ENCODE measurements around the gene TIMP1.
A peak's percentile ranks its signal among the peaks of the same experiment; 100 is the strongest.

Gene TIMP1

GRCh38 chrX:47564438-47565085, 17.7 kb upstream of the TIMP1 start:
- intact Hi-C loops (cut with micrococcal nuclease) = loop anchor here (5.0 to 10.0 kb wide), 2 partner anchors 73 to 460 kb away; no protein-coding TSS in a partner anchor
- Mint-ChIP-seq H3K27me3 (no peaks in the 10 kb centered on the region), H3K9me3 (no peaks in the 10 kb centered on the region), H3K36me3 (ENCODE audit: low read depth) (peaks cover 82% of the 10 kb centered on the region), H3K27ac (peak overlapping the region; percentile 30), H3K4me3 (no peak overlapping the region), H3K4me1 (ENCODE audit: low read depth) (peaks cover 37% of the 10 kb centered on the region)

GRCh38 chrX:47566841-47567240, 15.4 kb upstream of the TIMP1 start:
- no peak overlapping the region for H3K27ac Mint-ChIP-seq
- H3K27me3 Mint-ChIP-seq = no peaks in the 10 kb centered on the region
- intact Hi-C loops (cut with micrococcal nuclease) = loop anchor here (10.0 kb wide), 1 partner anchor 458 kb away; no protein-coding TSS in a partner anchor
- no peak overlapping the region for H3K4me3 Mint-ChIP-seq
- no peaks in the 10 kb centered on the region for H3K9me3 Mint-ChIP-seq
- H3K36me3 Mint-ChIP-seq (ENCODE audit: low read depth) = peaks cover 93% of the 10 kb centered on the region
- H3K4me1 Mint-ChIP-seq (ENCODE audit: low read depth) = peaks cover 44% of the 10 kb centered on the region

DNA sequence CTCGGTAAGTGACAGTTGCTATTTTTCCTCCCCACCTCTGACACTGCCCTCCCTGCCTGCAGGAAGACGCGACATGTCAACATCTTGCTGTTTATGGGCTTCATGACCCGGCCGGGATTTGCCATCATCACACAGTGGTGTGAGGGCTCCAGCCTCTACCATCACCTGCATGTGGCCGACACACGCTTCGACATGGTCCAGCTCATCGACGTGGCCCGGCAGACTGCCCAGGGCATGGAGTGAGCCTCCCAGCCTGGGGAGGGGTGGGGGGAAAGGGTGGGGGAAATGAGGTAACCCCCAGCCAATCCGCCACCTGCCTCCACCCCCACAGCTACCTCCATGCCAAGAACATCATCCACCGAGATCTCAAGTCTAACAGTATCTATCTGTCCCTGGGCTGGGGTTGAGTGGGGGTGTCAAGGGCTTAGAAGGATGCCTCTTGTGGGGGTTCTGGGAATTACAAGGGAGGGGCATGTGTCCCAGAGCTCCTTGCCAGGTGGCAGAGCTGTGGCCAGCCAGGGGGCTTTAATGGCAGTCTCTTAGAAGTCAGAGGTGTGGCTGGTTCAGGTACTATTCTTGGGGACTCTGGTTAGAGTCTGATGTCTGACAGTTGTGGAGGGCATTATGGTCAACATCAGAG, 13.5 kb upstream of the TIMP1 start:
- Mint-ChIP-seq H3K36me3 (ENCODE audit: low read depth) (peaks cover 81% of the 10 kb centered on the region), H3K27me3 (peaks cover 6% of the 10 kb centered on the region), H3K9me3 (no peaks in the 10 kb centered on the region), H3K27ac (no peak overlapping the region), H3K4me3 (no peak overlapping the region), H3K4me1 (ENCODE audit: low read depth) (peaks cover 45% of the 10 kb centered on the region)
- intact Hi-C loops (cut with micrococcal nuclease) = loop anchor here (10.0 kb wide), 1 partner anchor 456 kb away; no protein-coding TSS in a partner anchor

- peak overlapping the region; percentile 45 for H3K4me3 Mint-ChIP-seq
- peaks cover 37% of the 10 kb centered on the region for H3K4me1 Mint-ChIP-seq (ENCODE audit: low read depth)
- intact Hi-C loops (cut with micrococcal nuclease) = no loop called here
- no peaks in the 10 kb centered on the region for H3K9me3 Mint-ChIP-seq
- H3K27ac Mint-ChIP-seq = no peak overlapping the region
- peaks cover 65% of the 10 kb centered on the region for H3K36me3 Mint-ChIP-seq (ENCODE audit: low read depth)
- peaks cover 15% of the 10 kb centered on the region for H3K27me3 Mint-ChIP-seq
These were observed 11.4 kb upstream of the TIMP1 start for GRCh38 chrX:47570794-47571193.

DNA sequence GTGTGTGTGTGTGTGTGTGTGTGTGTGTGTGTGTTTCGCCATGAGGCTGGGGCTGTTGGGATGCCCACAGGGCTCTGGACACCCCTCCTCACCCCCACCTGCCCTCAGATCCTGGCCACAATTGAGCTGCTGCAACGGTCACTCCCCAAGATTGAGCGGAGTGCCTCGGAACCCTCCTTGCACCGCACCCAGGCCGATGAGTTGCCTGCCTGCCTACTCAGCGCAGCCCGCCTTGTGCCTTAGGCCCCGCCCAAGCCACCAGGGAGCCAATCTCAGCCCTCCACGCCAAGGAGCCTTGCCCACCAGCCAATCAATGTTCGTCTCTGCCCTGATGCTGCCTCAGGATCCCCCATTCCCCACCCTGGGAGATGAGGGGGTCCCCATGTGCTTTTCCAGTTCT, 11.0 kb upstream of the TIMP1 start:
- Mint-ChIP-seq H3K9me3 (no peaks in the 10 kb centered on the region), H3K4me1 (ENCODE audit: low read depth) (peaks cover 37% of the 10 kb centered on the region), H3K27ac (no peak overlapping the region), H3K36me3 (ENCODE audit: low read depth) (peaks cover 61% of the 10 kb centered on the region), H3K27me3 (peaks cover 18% of the 10 kb centered on the region), H3K4me3 (no peak overlapping the region)
- intact Hi-C loops (cut with micrococcal nuclease) = no loop called here

DNA sequence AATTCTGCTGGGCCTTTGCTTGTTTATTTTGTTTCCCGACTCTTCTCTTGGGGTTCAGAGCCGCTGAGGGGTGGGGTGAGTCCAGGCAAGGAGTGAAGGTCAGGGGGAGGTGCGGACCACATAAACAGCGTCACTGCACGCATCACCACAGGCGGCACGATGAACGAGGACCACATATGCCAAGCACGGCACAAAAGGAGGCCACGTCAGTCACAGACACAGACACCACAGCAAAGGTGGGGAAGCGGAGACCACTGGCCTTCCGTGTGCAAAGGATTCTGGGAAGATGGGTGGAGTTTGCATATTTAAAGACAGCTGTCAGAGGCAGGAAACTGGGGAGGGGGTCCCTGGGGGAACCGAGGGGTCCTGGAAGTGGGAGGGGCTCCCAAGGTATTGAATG, 10.3 kb upstream of the TIMP1 start:
- Mint-ChIP-seq H3K4me3 (no peak overlapping the region), H3K27me3 (peaks cover 24% of the 10 kb centered on the region), H3K4me1 (ENCODE audit: low read depth) (peaks cover 40% of the 10 kb centered on the region), H3K27ac (no peak overlapping the region), H3K36me3 (ENCODE audit: low read depth) (peaks cover 54% of the 10 kb centered on the region), H3K9me3 (no peaks in the 10 kb centered on the region)
- intact Hi-C loops (cut with micrococcal nuclease) = no loop called here

- Mint-ChIP-seq H3K27me3 (peaks cover 26% of the 10 kb centered on the region), H3K9me3 (no peaks in the 10 kb centered on the region), H3K27ac (peak overlapping the region; percentile 19), H3K36me3 (ENCODE audit: low read depth) (peaks cover 45% of the 10 kb centered on the region), H3K4me3 (no peak overlapping the region), H3K4me1 (ENCODE audit: low read depth) (peaks cover 50% of the 10 kb centered on the region)
- intact Hi-C loops (cut with micrococcal nuclease) = no loop called here
These were observed 9.4 kb upstream of the TIMP1 start for GRCh38 chrX:47572773-47573340.

DNA sequence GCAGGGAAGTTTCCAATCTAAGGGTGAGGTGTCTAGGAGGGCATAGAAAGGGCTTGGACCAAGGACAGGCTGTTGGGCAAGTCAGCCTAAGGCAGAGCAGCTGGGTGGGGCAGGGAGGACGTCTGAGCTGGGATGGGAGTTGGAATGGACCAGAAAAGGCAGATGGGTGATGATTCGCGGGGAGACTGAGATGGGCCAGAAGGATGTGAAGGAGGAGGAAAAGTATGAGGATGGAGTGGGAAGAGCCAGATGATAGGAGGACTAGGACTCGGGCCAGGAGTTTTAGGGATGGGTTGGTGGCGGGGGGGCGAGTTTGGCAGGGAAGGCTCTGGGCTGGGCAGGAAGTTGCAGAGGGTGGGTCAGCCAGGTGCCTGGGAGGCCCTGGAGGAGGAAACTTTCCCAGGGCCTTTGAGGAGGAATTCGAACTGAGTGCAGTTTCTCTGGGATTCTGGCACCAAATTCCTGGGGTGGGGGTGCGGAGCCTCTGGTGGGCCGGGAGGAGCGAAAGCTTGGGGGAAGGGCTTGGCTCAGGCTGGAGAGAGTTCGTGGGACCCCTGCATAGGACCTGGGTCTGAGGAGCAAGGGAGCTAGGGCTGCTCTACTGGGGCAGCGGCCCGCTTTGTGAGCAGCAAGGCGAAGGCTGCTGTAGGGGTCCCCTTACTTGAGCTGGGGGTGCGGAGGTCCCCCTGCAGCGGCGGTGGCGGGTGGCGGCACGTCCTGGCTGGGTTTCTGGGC, 8.7 kb upstream of the TIMP1 start:
- Mint-ChIP-seq H3K9me3 (no peaks in the 10 kb centered on the region), H3K27me3 (peaks cover 26% of the 10 kb centered on the region), H3K4me3 (peak overlapping the region; percentile 26), H3K27ac (peak overlapping the region; percentile 19), H3K36me3 (ENCODE audit: low read depth) (peaks cover 40% of the 10 kb centered on the region), H3K4me1 (ENCODE audit: low read depth) (peaks cover 56% of the 10 kb centered on the region)
- intact Hi-C loops (cut with micrococcal nuclease) = no loop called here

- Mint-ChIP-seq H3K9me3 (no peaks in the 10 kb centered on the region), H3K36me3 (ENCODE audit: low read depth) (peaks cover 34% of the 10 kb centered on the region), H3K4me1 (ENCODE audit: low read depth) (peaks cover 62% of the 10 kb centered on the region), H3K27me3 (peaks cover 26% of the 10 kb centered on the region), H3K27ac (peak overlapping the region; percentile 19), H3K4me3 (peak overlapping the region; percentile 26)
- intact Hi-C loops (cut with micrococcal nuclease) = no loop called here
These were observed 8.1 kb upstream of the TIMP1 start for GRCh38 chrX:47574076-47574546.

DNA sequence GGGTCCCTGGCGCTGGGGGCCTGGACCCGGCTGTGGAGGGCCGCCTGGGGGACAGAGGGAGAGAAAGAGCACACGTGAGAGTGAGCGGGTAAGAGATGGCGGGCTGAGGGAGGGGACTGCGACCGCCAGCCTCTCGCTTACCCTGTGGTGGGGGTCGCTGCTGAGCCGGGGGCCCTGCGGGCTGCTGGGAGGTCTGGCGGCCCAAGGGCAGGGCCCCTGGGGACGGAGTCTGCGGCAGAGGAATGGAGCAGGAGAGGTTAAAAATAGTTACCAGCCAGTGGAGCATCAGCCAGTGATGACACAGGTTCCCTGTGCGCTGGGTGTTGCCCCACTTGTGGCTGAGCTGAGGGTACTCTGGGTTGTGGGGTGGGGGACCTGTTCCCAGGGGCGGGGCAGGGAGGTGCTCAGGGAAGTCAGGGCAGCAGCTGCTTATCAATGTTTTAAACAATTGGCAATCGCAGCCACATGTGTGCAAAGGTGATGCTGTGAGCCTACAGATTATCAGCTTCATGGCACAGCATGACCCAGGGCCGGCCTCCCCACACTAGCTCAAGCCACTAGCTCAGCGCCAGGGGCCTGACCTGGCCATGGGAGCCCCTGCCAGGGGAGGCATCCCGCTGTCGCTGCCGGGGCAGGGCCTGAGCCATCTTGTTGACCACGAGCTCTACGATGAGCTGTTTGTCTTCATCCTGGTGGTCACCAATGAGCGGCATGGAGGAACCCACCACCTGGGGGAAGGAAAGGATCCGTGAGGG, 7.5 kb upstream of the TIMP1 start:
- intact Hi-C loops (cut with micrococcal nuclease) = no loop called here
- H3K4me1 Mint-ChIP-seq (ENCODE audit: low read depth) = peaks cover 68% of the 10 kb centered on the region
- H3K36me3 Mint-ChIP-seq (ENCODE audit: low read depth) = peaks cover 28% of the 10 kb centered on the region
- H3K27me3 Mint-ChIP-seq = peaks cover 26% of the 10 kb centered on the region
- no peak overlapping the region for H3K4me3 Mint-ChIP-seq
- no peak overlapping the region for H3K27ac Mint-ChIP-seq
- no peaks in the 10 kb centered on the region for H3K9me3 Mint-ChIP-seq

- Mint-ChIP-seq H3K27me3 (peaks cover 26% of the 10 kb centered on the region), H3K27ac (no peak overlapping the region), H3K36me3 (ENCODE audit: low read depth) (peaks cover 12% of the 10 kb centered on the region), H3K9me3 (no peaks in the 10 kb centered on the region), H3K4me3 (no peak overlapping the region), H3K4me1 (ENCODE audit: low read depth) (peaks cover 62% of the 10 kb centered on the region)
- intact Hi-C loops (cut with micrococcal nuclease) = no loop called here
These were observed 6.0 kb upstream of the TIMP1 start for GRCh38 chrX:47576021-47576898.

- Mint-ChIP-seq H3K9me3 (no peaks in the 10 kb centered on the region), H3K27ac (no peak overlapping the region), H3K4me3 (no peak overlapping the region), H3K27me3 (peaks cover 26% of the 10 kb centered on the region), H3K4me1 (ENCODE audit: low read depth) (peaks cover 62% of the 10 kb centered on the region), H3K36me3 (ENCODE audit: low read depth) (peaks cover under 1% of the 10 kb centered on the region)
- intact Hi-C loops (cut with micrococcal nuclease) = no loop called here
These were observed 4.8 kb upstream of the TIMP1 start for GRCh38 chrX:47577424-47577823.

- peaks cover 61% of the 10 kb centered on the region for H3K4me1 Mint-ChIP-seq (ENCODE audit: low read depth)
- intact Hi-C loops (cut with micrococcal nuclease) = no loop called here
- H3K4me3 Mint-ChIP-seq = no peak overlapping the region
- no peaks in the 10 kb centered on the region for H3K36me3 Mint-ChIP-seq (ENCODE audit: low read depth)
- H3K27me3 Mint-ChIP-seq = peaks cover 26% of the 10 kb centered on the region
- H3K27ac Mint-ChIP-seq = peak overlapping the region; percentile 79
- H3K9me3 Mint-ChIP-seq = no peaks in the 10 kb centered on the region
These were observed 4.3 kb upstream of the TIMP1 start for GRCh38 chrX:47577901-47578300.
